Neuronal stem cell (in vitro differentiated cells): ENCODE measurements around the gene CRB3.

Source experiments
- DNase-seq: peaks from one replicate; pipeline ENCODE4 v3.0.0-alpha.2; 2013; ENCODE audit warnings: low spot score
- H2AFZ ChIP-seq: one replicate; pipeline ENCODE4 v1.6.1; 2013; ENCODE audit warnings: mild to moderate bottlenecking, low read length, inconsistent platforms
- H2AK5ac ChIP-seq: 2 replicates; pipeline ENCODE4 v1.6.1; 2013; ENCODE audit warnings: low read depth, mild to moderate bottlenecking, inconsistent platforms, low read length, moderate library complexity, mixed read lengths
- H2BK120ac ChIP-seq: 2 replicates; pipeline ENCODE4 v1.6.1; 2013; ENCODE audit warnings: low read depth, mild to moderate bottlenecking, inconsistent platforms, low read length, moderate library complexity, mixed read lengths
- H2BK12ac ChIP-seq: one replicate; pipeline ENCODE4 v1.6.1; 2013; ENCODE audit warnings: low read length, inconsistent platforms
- H2BK15ac ChIP-seq: 2 replicates; pipeline ENCODE4 v1.6.1; 2013; ENCODE audit warnings: mild to moderate bottlenecking, low read length, inconsistent platforms, mixed read lengths
- H2BK5ac ChIP-seq: one replicate; pipeline ENCODE4 v1.6.1; 2013; ENCODE audit warnings: inconsistent platforms, mild to moderate bottlenecking, low read length, moderate library complexity
- H3K14ac ChIP-seq: one replicate; pipeline ENCODE4 v1.6.1; 2013; ENCODE audit warnings: low read length, inconsistent platforms
- H3K18ac ChIP-seq: 2 replicates; pipeline ENCODE4 v1.6.1; 2013; ENCODE audit warnings: low read length, inconsistent platforms
- H3K23ac ChIP-seq: 2 replicates; pipeline ENCODE4 v1.6.1; 2013; ENCODE audit warnings: low read depth, mild to moderate bottlenecking, mixed read lengths, low read length, inconsistent platforms; ENCODE audit not compliant: poor library complexity
- H3K27ac ChIP-seq: replicated peaks from 3 replicates; pipeline ENCODE4 v1.5.1; 2013; ENCODE audit warnings: low read length, inconsistent platforms
- H3K27me3 ChIP-seq, 3 experiments: 2 replicates each; pipeline ENCODE4 v1.6.1; 2013; ENCODE audit warnings: low read length in 3 of 3, mild to moderate bottlenecking in 2 of 3, inconsistent platforms in 1 of 3, low read depth in 1 of 3, mixed read lengths in 1 of 3, moderate library complexity in 1 of 3; ENCODE audit not compliant: control insufficient read depth in 3 of 3, insufficient read depth in 3 of 3
- H3K36me3 ChIP-seq, 2 donors: replicated peaks in 1 of 2; 2 replicates each; pipeline ENCODE4 v1.6.1; 2013; ENCODE audit warnings: low read length in 2 of 2; ENCODE audit not compliant: control insufficient read depth in 2 of 2, insufficient read depth in 2 of 2
- H3K4ac ChIP-seq: 2 replicates; pipeline ENCODE4 v1.6.1; 2013; ENCODE audit warnings: inconsistent platforms, mild to moderate bottlenecking, low read length, moderate library complexity
- H3K4me1 ChIP-seq, 2 donors: 1 replicate in 1 of 2; 2 replicates in 1 of 2; pipeline ENCODE4 v1.6.1; 2013; ENCODE audit warnings: low read length in 2 of 2, low read depth in 1 of 2; ENCODE audit not compliant: control insufficient read depth in 2 of 2, insufficient read depth in 1 of 2
- H3K4me2 ChIP-seq: one replicate; pipeline ENCODE4 v1.6.1; 2013; ENCODE audit warnings: mild to moderate bottlenecking, low read length, inconsistent platforms; ENCODE audit not compliant: insufficient read depth, poor library complexity, severe bottlenecking
- H3K4me3 ChIP-seq, 2 donors: 2 replicates each; pipeline ENCODE4 v1.5.1; 2013; ENCODE audit warnings: low read length in 2 of 2, mild to moderate bottlenecking in 2 of 2, inconsistent platforms in 1 of 2, moderate library complexity in 1 of 2
- H3K79me1 ChIP-seq: one replicate; pipeline ENCODE4 v1.6.1; 2013; ENCODE audit warnings: low read depth, mild to moderate bottlenecking, inconsistent platforms, low read length, moderate library complexity
- H3K9ac ChIP-seq: one replicate; pipeline ENCODE4 v1.6.1; 2013; ENCODE audit warnings: mild to moderate bottlenecking, low read depth, low read length, inconsistent platforms; ENCODE audit not compliant: poor library complexity
- H3K9me3 ChIP-seq, 2 donors: replicated peaks in 1 of 2; 2 replicates each; pipeline versions ENCODE3 to v1.6.1; 2013; ENCODE audit warnings: low read length in 2 of 2, mild to moderate bottlenecking in 2 of 2, inconsistent platforms in 1 of 2, low read depth in 1 of 2, mixed read lengths in 1 of 2, moderate library complexity in 1 of 2; ENCODE audit not compliant: control insufficient read depth in 2 of 2, insufficient read depth in 1 of 2
- H4K8ac ChIP-seq: one replicate; pipeline ENCODE4 v1.6.1; 2013; ENCODE audit warnings: low read depth, mild to moderate bottlenecking, inconsistent platforms, low read length, moderate library complexity
- H4K91ac ChIP-seq: one replicate; pipeline ENCODE4 v1.6.1; 2013; ENCODE audit warnings: low read length, low read depth, mild to moderate bottlenecking, inconsistent platforms; ENCODE audit not compliant: poor library complexity
- WGBS, 2 donors: extraction: QIAGEN DNeasy Blood & Tissue Kit; methylation state at CpG; one replicate each; pipeline ENCODE4 v1.1.7; 2013; ENCODE audit warnings: missing lambda C conversion rate in 2 of 2, mixed read lengths in 1 of 2; ENCODE audit not compliant: insufficient read length in 2 of 2, insufficient replicate concordance in 1 of 2; ENCODE audit errors: extremely low coverage in 2 of 2; 5-methylcytosine and 5-hydroxymethylcytosine counted together

The CRB3 gene

DNA sequence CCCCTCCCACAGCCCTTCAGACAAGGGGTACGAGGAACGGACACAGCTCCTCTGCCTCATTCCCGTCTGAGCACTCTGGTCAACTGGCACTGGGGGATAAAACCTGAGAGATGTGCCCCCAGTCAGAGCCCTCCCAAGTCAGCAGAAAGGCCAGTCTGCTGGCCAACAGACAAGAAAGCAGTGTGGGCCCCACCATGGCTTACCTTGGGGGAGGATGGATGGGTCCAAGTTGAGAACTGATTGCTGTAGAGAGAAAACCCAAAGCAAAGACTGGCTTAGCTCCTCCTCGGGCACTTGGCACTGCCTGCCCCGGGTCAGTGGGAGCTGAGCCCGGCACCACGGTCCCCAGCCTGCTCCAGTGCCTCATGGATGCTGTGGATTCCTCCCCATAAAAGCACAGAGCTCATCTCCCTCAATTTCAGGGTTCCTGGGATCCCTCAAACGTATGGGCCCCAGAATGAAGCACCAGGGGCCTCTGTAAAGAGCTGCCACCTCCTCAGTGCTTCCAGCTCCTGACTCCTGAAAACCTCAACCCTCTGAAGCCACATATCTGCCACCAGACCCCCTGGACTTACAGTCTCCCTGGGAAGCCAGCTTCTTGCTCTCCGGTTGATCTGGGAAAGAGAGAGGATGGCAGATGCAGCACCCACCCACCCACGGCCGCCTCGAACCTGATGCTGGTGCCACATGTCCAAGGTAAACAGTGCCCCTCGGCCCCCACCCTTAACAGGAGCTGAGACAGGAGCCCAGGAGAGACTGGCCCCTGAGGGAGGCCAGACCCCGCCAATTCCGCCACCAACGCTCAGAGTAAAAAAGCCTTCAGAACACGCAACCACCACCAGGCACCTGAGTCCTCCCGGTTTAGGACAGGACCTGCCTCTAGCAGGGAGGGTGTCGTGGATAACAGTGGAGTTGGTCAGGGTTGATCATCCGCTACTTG is 42.7 kb upstream of the CRB3 start:
- no peak overlapping the region for H3K27ac ChIP-seq

DNA sequence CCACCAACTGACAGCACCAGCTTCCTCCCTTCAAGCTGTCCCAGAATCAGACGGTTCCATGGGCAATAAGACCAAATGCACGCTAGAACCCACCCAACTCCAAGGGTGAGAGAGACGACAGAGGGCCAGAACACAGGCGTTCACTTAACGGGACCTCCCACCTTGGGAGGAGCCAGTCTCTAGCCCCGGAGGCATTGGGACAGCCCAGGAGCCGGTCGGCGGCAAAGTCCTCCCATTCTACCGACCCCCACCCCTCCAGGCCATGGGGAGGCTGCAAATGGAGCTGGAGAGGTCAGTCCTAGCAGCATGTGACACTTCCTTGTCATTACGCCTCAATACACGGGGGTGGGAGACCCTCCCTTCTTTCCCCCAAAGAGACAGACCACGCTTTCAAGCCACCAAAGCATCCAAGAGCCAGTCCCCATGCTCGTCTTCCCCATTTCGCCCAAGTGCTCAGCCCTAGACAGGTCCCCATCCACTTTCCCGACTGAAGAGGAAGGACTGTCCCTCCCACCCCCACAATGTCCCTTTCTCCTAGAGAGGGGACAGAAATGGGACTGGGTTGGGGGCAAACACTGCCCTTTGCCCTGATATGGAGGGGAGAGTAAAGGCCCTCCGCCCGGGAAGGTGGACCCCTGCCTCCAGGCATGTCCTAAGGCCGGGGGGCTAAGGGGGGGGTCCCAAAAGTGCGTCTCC is 40.4 kb upstream of the CRB3 start:
- no peak for DNase-seq
- WGBS, 2 donors = no CpG with 5 or more reads among the region's 20 CpGs
- peaks cover 9 to 13% of the 10 kb centered on the region in 2 donors for H3K4me1 ChIP-seq

More for the DNA sequence above, 42.7 kb upstream of the CRB3 start:
- WGBS, 2 donors = no CpG with 5 or more reads among the region's 20 CpGs
- Histone ChIP-seq H3K4me2 (no peak overlapping the region), H2AFZ (no peak overlapping the region), H3K79me1 (peaks cover 39% of the 10 kb centered on the region), H2BK15ac (no peak overlapping the region), H3K9me3 (peaks cover 4 to 5% of the 10 kb centered on the region in 2 donors), H2BK5ac (no peak overlapping the region), H3K23ac (peak overlapping the region; percentile 76), H3K4me3 (no peak overlapping the region), H3K36me3 (peaks cover 57 to 71% of the 10 kb centered on the region in 2 donors), H2BK120ac (no peak overlapping the region), H4K8ac (no peak overlapping the region), H3K27me3 (no peaks in the 10 kb centered on the region), H3K4me1 (peaks cover 9 to 13% of the 10 kb centered on the region in 2 donors), H4K91ac (no peak overlapping the region), H2AK5ac (no peak overlapping the region), H2BK12ac (no peak overlapping the region), H3K9ac (peak overlapping the region; percentile 68), H3K14ac (no peak overlapping the region), H3K18ac (no peak overlapping the region), H3K4ac (no peak overlapping the region)
- DNase-seq = no peak

DNA sequence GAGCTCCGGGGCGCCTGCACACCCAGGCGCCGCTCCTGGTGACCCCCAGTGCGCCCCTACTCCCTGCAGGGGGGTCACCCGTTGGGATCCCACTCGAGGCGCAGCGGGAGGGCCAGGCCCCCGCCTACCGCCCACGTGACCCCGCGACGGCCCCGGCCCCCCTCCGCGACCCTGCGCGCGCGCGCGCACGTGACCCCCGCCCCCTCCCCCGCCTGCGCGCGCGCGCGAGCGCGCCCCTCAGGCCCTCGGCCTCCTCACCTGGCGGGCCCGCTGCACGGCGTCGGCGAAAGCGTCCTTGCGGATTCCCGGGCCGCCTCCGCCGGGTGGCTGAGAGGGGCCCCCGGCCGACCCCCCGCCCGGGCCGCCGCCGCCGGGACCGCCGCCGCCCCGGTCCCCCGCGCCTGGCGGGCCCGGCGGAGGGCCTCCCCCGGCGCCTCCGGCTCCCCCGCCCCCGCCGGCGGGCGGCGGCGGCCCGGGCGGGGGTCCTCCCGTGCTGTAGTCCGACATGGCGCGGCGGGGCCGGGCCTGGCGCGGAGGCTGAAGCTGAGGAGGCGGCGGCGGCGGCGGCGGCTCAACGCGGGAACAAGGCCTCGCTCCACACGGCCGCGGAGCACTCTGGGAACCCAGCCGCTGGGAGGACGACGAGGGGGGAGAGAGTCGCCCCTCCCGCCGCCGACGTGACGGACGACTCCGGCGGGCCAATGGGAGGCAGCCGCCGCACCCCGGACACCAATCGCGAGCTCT is 39.7 kb upstream of the CRB3 start, which contains the start of gene KHSRP:
Gene KHSRP (minus strand): TSS at position 617 of the 744 bp plus-strand sequence. CDS start 110 bp downstream, at position 507.
- H2AK5ac ChIP-seq = peak within 1 kb of the TSS; percentile 60
- H4K8ac ChIP-seq = no peak within 1 kb of the TSS
- H3K4ac ChIP-seq = no peak within 1 kb of the TSS
- H2BK15ac ChIP-seq = peak within 1 kb of the TSS; percentile 2
- peak within 1 kb of the TSS; percentile 96 to 98 for H3K4me3 ChIP-seq
- no CpG with 5 or more reads among the region's 114 CpGs for WGBS, 2 donors
- peaks cover 28 to 41% of the 10 kb centered on the region in 2 donors for H3K36me3 ChIP-seq
- peak within 1 kb of the TSS; percentile 75 for H3K14ac ChIP-seq
- no peak within 1 kb of the TSS for H4K91ac ChIP-seq
- peak within 1 kb of the TSS; percentile 79 for H2AFZ ChIP-seq
- no peak within 1 kb of the TSS for H2BK12ac ChIP-seq
- H2BK5ac ChIP-seq = peak within 1 kb of the TSS; percentile 11
- no peaks in the 10 kb centered on the region for H3K27me3 ChIP-seq
- H3K27ac ChIP-seq = peak within 1 kb of the TSS; percentile 52
- peak within 1 kb of the TSS; percentile 96 for H3K23ac ChIP-seq
- peaks cover 9 to 13% of the 10 kb centered on the region in 2 donors for H3K4me1 ChIP-seq
- H3K4me2 ChIP-seq = peak within 1 kb of the TSS; percentile 82
- DNase-seq = no peak
- H3K9ac ChIP-seq = peak within 1 kb of the TSS; percentile 92
- H3K9me3 ChIP-seq = peaks cover 4 to 5% of the 10 kb centered on the region in 2 donors
- H3K79me1 ChIP-seq = peaks cover 20% of the 10 kb centered on the region
- H2BK120ac ChIP-seq = no peak within 1 kb of the TSS
- H3K18ac ChIP-seq = peak within 1 kb of the TSS; percentile 89

More for the DNA sequence above, 40.4 kb upstream of the CRB3 start:
- Histone ChIP-seq H2BK5ac (peak overlapping the region; percentile 11), H3K14ac (peak overlapping the region; percentile 75), H3K36me3 (peaks cover 35 to 48% of the 10 kb centered on the region in 2 donors), H3K4me2 (peak overlapping the region; percentile 82), H3K4me3 (peak overlapping the region; percentile 96 to 98), H3K9ac (peak overlapping the region; percentile 92), H3K18ac (peak overlapping the region; percentile 86), H2BK12ac (no peak overlapping the region), H3K27me3 (no peaks in the 10 kb centered on the region), H3K4ac (no peak overlapping the region), H3K9me3 (peaks cover 4 to 5% of the 10 kb centered on the region in 2 donors), H2AK5ac (peak overlapping the region; percentile 60), H2BK120ac (no peak overlapping the region), H3K79me1 (peaks cover 23% of the 10 kb centered on the region), H4K8ac (no peak overlapping the region), H4K91ac (no peak overlapping the region), H2AFZ (no peak overlapping the region), H3K27ac (no peak overlapping the region), H2BK15ac (no peak overlapping the region), H3K23ac (peak overlapping the region; percentile 75)
